GM21529 (cell line): ENCODE measurements around the gene SEC23IP.
"Not testable (repeated sequence)": the region's sequence is repeated elsewhere in the genome, so short reads cannot be mapped to it uniquely, and the experiment has no call there.

Experiments used
- ATAC-seq: cut with Tn5 transposase; IDR thresholded peaks from one replicate; pipeline ENCODE4 v1.9.1; 2021; ENCODE audit not compliant: unreplicated experiment

Gene SEC23IP

GRCh38 chr10:119892188-119893065 lies at the start of gene SEC23IP:
Gene SEC23IP (plus strand): TSS chr10:119892730. CDS start chr10:119892783, 53 bp downstream.
- ATAC-seq: peak; percentile 99

DNA sequence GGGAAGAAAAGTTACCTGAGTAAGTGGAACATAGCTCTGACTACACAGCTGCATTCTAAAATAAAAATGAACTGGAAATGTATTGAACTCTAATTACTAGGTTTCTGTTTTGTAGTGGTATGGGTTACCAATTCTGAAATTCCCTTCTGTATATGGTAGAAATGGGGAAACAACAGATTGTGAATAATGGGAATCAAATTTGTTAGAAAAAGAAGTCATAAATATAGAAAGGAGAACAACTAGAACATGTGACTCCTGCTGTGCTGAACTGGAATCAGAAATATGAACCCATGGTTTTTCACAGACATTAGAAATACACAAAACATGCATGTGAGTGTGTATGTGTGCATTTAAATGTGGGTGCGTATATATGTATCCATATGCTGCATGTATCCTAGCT lies 46.9 kb upstream of the SEC23IP start:
- no peak for ATAC-seq

GRCh38 chr10:119849031-119849789 lies 43.3 kb upstream of the SEC23IP start:
- ATAC-seq: no peak

- ATAC-seq: no peak
These were observed 42.6 kb upstream of the SEC23IP start for GRCh38 chr10:119849944-119850343.

DNA sequence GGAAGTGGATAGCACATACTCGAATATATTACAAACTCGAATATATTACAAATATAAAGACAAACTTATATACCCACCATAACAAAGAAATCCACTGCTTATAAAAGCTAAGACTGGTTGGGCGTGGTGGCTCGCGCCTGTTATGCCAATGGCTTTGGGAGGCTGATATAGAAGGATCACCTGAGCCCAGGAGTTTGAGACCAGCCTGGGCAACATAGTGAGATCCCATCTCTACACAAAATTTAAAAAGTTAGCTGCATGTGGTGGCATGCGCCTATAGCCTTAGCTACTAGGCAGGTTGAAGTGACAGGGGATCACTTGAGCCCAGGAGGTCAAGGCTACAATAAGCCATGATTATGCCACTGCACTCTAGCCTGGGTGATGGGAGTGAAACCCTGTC lies 40.3 kb upstream of the SEC23IP start:
- ATAC-seq: no peak

DNA sequence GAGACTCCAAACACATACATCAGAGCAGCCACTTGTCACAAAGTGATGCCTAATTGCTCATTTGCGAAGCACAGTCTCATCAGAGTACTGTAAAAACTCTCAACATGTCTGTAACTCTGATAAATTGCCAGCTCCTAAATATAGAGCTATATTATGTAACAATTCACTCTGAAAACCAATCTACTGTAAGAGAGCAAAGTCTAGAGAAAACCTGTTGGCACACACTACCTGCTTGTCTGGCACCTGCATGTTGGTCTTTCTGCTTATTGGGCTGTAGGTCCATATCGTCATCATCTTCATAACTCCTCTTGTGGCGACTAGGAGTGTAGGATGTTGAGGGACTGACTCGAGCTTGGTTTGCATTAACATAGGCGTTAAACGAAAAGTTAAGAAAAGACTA lies 39.7 kb upstream of the SEC23IP start:
- no peak for ATAC-seq

DNA sequence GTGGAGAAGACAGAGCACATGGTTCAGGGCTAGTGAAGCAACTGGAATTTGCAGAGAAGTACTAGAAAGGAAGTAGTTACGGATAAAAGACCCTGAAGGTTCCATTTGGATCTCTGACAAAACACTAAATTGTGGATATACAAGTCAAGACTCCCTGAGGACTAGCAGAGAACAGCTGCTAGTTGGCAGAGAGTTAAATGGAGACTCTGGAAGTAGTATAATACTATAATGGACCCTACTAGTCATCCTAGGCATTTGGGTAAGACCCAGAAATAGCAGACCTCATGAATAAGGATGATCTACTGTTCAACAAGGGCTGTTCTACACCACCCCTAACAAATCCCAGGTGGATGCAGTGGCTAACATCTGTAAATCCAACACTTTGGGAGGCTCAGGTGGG lies 39.0 kb upstream of the SEC23IP start:
- ATAC-seq: no peak

DNA sequence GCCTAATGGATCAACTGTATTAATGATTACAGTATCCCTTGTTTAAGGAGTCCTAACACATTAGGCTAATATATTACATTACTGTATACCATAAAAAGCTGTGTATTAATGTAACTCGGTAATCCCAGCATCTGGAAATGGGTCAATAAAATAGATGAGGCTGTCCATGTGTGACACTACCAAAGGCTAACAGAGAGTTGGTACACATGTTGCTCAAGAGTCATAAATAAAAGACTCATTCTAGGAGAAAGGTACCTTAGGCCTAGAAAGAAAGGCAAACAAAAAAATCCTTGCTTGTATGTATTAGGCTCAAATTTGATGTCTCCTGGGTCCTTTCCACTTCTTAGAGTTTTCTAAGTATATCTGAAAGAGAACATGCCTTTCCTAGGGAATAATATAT lies 34.5 kb upstream of the SEC23IP start:
- no peak for ATAC-seq

GRCh38 chr10:119859420-119860258 lies 32.9 kb upstream of the SEC23IP start:
- peak; percentile 43 for ATAC-seq

- ATAC-seq: peak; percentile 51
These were observed 31.5 kb upstream of the SEC23IP start for GRCh38 chr10:119860866-119861607.

GRCh38 chr10:119862524-119862923 lies 30.0 kb upstream of the SEC23IP start:
- ATAC-seq: no peak

GRCh38 chr10:119863951-119864565 lies 28.5 kb upstream of the SEC23IP start:
- no peak for ATAC-seq

- no peak for ATAC-seq
These were observed 26.8 kb upstream of the SEC23IP start for GRCh38 chr10:119865699-119866240.

DNA sequence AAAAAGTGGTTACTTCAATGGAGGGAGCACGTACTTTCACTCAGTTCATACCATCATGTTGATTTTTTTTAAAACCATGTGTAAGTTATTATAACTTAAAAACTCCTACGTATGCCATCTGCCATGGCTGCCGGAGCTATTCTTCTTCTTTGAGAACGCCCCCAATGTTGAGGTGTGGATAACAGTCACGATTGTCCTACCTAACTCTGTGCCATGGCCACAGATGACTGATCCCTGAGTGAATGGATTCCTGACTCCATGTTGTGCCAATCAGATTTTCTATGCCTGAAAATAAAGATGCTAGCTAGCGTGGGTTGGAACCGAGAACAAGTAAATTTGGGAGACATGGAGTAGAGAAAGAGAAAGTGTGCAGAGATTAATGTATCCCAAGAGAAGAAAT lies 25.2 kb upstream of the SEC23IP start:
- no peak for ATAC-seq

GRCh38 chr10:119869398-119869797 lies 23.1 kb upstream of the SEC23IP start:
- ATAC-seq: not testable (repeated sequence)

- ATAC-seq: peak; percentile 42
These were observed 20.5 kb upstream of the SEC23IP start for GRCh38 chr10:119871881-119872609.

DNA sequence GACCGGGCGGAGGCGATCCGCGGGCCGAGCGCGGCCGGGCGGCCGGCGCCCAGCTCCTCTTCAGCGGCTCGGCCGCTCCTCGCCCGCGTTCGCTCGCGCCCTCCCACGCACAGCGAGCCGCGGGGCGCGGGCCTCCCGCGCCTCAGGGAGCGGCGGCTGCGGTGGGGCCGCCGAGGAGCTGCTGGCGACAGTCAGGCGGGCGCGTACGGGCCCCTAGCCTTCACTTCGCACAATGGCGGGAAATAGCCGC lies 20.0 kb upstream of the SEC23IP start, which contains the start of gene MCMBP:
MCMBP (minus strand) TSS at position 234 of the 250 bp plus-strand sequence. CDS start 259 bp downstream, outside the sequence.
- ATAC-seq: peak; percentile 20

- ATAC-seq: peak; percentile 88
These were observed 19.5 kb upstream of the SEC23IP start for GRCh38 chr10:119872860-119873681.
